Mucosa of descending colon (tissue), 3 donors: ENCODE measurements around the gene PPP4R3A. TPM values are rescaled to one million over a fixed set of nuclear protein-coding genes. Genes with fewer than 3 reads are reported as not detected.
A peak's percentile ranks its signal among the peaks of the same experiment; 100 is the strongest.

ENCODE experiments used
- ATAC-seq: fragments of 200-7000 bp; cut with Tn5 transposase; one replicate; pipeline ENCODE4 v1.9.1; 2020; ENCODE audit warnings: mild to moderate bottlenecking, moderate library complexity
- DNase-seq, 3 donors: peaks; one replicate each; pipeline ENCODE4 v3.0.0-alpha.2; 2020
- H3K36me3 ChIP-seq: fragments of 200-600 bp; one replicate; pipeline ENCODE4 v1.8.0; 2021; ENCODE audit warnings: low read depth, mild to moderate bottlenecking
- H3K4me1 ChIP-seq: fragments of 200-600 bp; one replicate; pipeline ENCODE4 v1.8.0; 2021; ENCODE audit warnings: low read depth, mild to moderate bottlenecking
- H3K4me3 ChIP-seq: fragments of 200-600 bp; one replicate; pipeline ENCODE4 v1.8.0; 2021; ENCODE audit warnings: mild to moderate bottlenecking
- H3K9me3 ChIP-seq: fragments of 200-600 bp; one replicate; pipeline ENCODE4 v1.8.0; 2021; ENCODE audit warnings: mild to moderate bottlenecking
- CTCF ChIP-seq: fragments of 200-600 bp; IDR thresholded peaks from one replicate; pipeline ENCODE4 v1.8.0; 2022; ENCODE audit warnings: antibody characterized with exemption, mild to moderate bottlenecking
- intact Hi-C, 2 donors: fragments of 100-400 bp; cut with DNase I in 1 of 2; cut with micrococcal nuclease in 1 of 2; formaldehyde crosslinking; loops; one replicate each; pipeline versions ENCODE4 v1.11.0 to v1.11.1; 2022; cut with DNase I, micrococcal nuclease
- total RNA-seq, 3 donors: library from RNA; stranded (reverse); fragmentation: NEBNext Ultra II Directional in 2 of 3; extraction: Animal tissue kit (Norgen Biotek cat#: 25700) in 2 of 3; gene quantifications; one replicate each; pipeline versions ENCODE4 v1.2.1 to v1.2.4, GENCODE V29; 2021 to 2023
- donor health status: DM: no; HTN: no; CAD: no; lungs with moderate emphysema.
- donor health status: DM: no; HTN: no; CAD: no.
- donor health status: DM: no; HTN: yes; CAD: no.

Gene PPP4R3A
- total RNA-seq, 3 donors from 2014 or later = 85.6 to 116 (median 115) TPM

- Histone ChIP-seq H3K9me3 (no peaks in the 10 kb centered on the region), H3K4me1 (peaks cover 30% of the 10 kb centered on the region), H3K4me3 (peak overlapping the region; percentile 71), H3K36me3 (no peaks in the 10 kb centered on the region)
- intact Hi-C loops = loop anchor here (5.0 kb wide), 1 partner anchor 96 kb away; no protein-coding TSS in a partner anchor
- peak in 2 of 3 donors; percentile 49 to 78 for DNase-seq
- TF ChIP-seq CTCF = no peak
- ATAC-seq = peak; percentile 67
These were observed 92.1 kb downstream of the PPP4R3A start for GRCh38 chr14:91417983-91418386.

- DNase-seq = peak; percentile 82 to 86 (median 86)
- TF ChIP-seq CTCF = no peak
- H3K36me3 ChIP-seq = no peaks in the 10 kb centered on the region
- no peaks in the 10 kb centered on the region for H3K9me3 ChIP-seq
- H3K4me1 ChIP-seq = peaks cover 30% of the 10 kb centered on the region
- ATAC-seq = peak; percentile 69
- H3K4me3 ChIP-seq = peak within 1 kb of the TSS; percentile 71
- intact Hi-C loops = loop anchor here (5.0 kb wide), 1 partner anchor 95 kb away; no protein-coding TSS in a partner anchor
These were observed 92.8 kb downstream of the PPP4R3A start, which contains the start of gene CCDC88C for GRCh38 chr14:91417120-91417982. CCDC88C (minus strand) TSS chr14:91417820; CDS start chr14:91417690, 130 bp downstream.

GRCh38 chr14:91416744-91417119 is 93.4 kb downstream of the PPP4R3A start:
- Histone ChIP-seq H3K36me3 (no peaks in the 10 kb centered on the region), H3K9me3 (no peaks in the 10 kb centered on the region), H3K4me3 (peak overlapping the region; percentile 71), H3K4me1 (peaks cover 30% of the 10 kb centered on the region)
- ATAC-seq = peak; percentile 18
- peak; percentile 57 to 76 (median 66) for DNase-seq
- no peak for TF ChIP-seq CTCF
- intact Hi-C loops = loop anchor here (5.0 kb wide), 1 partner anchor 94 kb away; no protein-coding TSS in a partner anchor

- TF ChIP-seq CTCF = no peak
- peaks cover 30% of the 10 kb centered on the region for H3K4me1 ChIP-seq
- ATAC-seq (peak; percentile 45), DNase-seq (peak in 1 of 3 donors; percentile 51)
- intact Hi-C loops = loop anchor here (5.0 kb wide), 1 partner anchor 94 kb away; no protein-coding TSS in a partner anchor
- no peaks in the 10 kb centered on the region for H3K9me3 ChIP-seq
- no peaks in the 10 kb centered on the region for H3K36me3 ChIP-seq
- peak overlapping the region; percentile 71 for H3K4me3 ChIP-seq
These were observed 94.0 kb downstream of the PPP4R3A start for GRCh38 chr14:91415794-91416743.

GRCh38 chr14:91414475-91414833 is 95.7 kb downstream of the PPP4R3A start:
- Histone ChIP-seq H3K9me3 (no peaks in the 10 kb centered on the region), H3K4me1 (peaks cover 33% of the 10 kb centered on the region), H3K36me3 (no peaks in the 10 kb centered on the region), H3K4me3 (no peak overlapping the region)
- intact Hi-C loops = no loop called here
- DNase-seq (no peak), ATAC-seq (no peak)
- no peak for TF ChIP-seq CTCF
